ENCODE data around the gene HAUS8.
"Not testable (repeated sequence)": the region's sequence is repeated elsewhere in the genome, so short reads cannot be mapped to it uniquely, and the experiment has no call there.

HAUS8 gene

DNA sequence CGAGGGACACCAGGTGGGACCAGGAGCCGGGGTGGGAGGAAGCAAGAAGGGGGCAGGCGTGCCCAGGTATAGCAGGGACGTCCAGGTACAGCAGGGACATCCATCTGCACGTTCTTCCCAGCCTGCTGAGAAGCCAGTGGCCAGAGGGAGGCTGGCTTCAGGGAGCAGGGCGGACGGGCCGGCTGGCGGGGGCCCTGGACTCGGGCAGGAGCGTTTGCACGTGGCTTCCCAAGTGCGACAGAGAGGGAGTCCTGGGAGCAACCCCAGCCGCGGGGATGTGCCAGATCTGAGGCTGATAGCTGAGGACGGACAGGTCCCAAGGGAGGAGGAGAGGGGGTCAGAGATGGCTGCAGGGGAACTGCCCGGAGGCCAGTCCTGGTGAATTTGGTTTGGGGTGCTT is 37.0 kb upstream of the HAUS8 start:
- Histone ChIP-seq H3K9me3 (ENCODE audit: control insufficient read depth in 1 of 2, low read length in 2 of 2) (no peaks in the 10 kb centered on the region), H3K9ac (ENCODE audit: low read depth in 1 of 2, low read length in 2 of 2) (no peak overlapping the region), H3K4me1 (ENCODE audit: control insufficient read depth in 1 of 2, insufficient read depth in 2 of 2, low read length in 2 of 2) (peaks cover 14 to 40% of the 10 kb centered on the region in 2 donors), H3K4me3 (ENCODE audit: low read depth in 1 of 2, low read length in 2 of 2) (no peak overlapping the region), H3K27ac (ENCODE audit: low read depth, low read length) (no peak overlapping the region), H3K27me3 (ENCODE audit: control insufficient read depth in 1 of 2, insufficient read depth in 2 of 2, low read length in 2 of 2) (no peaks in the 10 kb centered on the region), H3K36me3 (ENCODE audit: control insufficient read depth in 1 of 2, insufficient read depth in 2 of 2, low read length in 2 of 2) (peaks cover 5 to 9% of the 10 kb centered on the region in 2 donors)

DNA sequence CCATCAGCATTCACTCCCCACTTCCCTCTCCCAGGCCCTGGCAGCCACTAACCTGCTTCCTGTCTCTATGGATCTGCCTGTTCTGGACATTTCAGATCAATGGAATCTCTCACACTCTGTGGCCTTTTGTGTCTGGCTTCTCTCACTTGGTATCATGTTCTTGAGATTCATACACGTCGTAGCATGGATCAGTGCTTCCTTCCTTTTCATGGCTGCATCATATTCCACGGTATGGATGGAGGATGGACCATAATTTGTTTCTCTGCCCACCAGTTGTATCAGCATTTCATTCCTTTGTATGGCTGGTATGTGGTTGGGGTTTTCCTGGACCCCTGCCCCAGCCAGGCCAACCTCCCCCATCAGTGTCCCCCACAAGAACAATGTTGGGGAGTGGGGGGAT is 36.5 kb upstream of the HAUS8 start:
- no peak overlapping the region for H3K4me3 ChIP-seq (ENCODE audit: low read depth in 1 of 2, low read length in 2 of 2)
- peaks cover 16 to 40% of the 10 kb centered on the region in 2 donors for H3K4me1 ChIP-seq (ENCODE audit: control insufficient read depth in 1 of 2, insufficient read depth in 2 of 2, low read length in 2 of 2)
- H3K27me3 ChIP-seq (ENCODE audit: control insufficient read depth in 1 of 2, insufficient read depth in 2 of 2, low read length in 2 of 2): no peaks in the 10 kb centered on the region

DNA sequence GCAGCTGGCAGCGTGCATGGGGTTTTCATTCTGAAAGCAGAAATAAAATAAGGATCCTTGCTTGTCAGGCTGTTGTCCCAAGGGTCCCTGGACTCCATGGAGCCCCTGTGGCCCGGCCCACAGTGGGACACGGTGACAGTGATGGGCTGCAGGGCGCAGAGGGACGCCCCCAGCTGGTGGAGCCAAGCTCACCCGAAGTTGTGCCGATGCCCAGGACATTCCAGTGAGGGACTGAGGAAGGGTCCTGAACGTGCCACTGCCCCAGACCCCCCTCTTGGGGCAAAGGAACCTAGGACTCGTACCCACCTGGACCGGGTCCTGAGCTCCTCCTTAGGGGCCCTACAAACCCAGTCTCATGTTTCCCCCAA is 35.3 kb upstream of the HAUS8 start:
- Histone ChIP-seq H3K27ac (ENCODE audit: low read depth, low read length) (peak overlapping the region; percentile 30), H3K9ac (ENCODE audit: low read depth in 1 of 2, low read length in 2 of 2) (no peak overlapping the region), H3K36me3 (ENCODE audit: control insufficient read depth in 1 of 2, insufficient read depth in 2 of 2, low read length in 2 of 2) (peaks cover 5 to 14% of the 10 kb centered on the region in 2 donors), H3K4me3 (ENCODE audit: low read depth in 1 of 2, low read length in 2 of 2) (no peak overlapping the region), H3K4me1 (ENCODE audit: control insufficient read depth in 1 of 2, insufficient read depth in 2 of 2, low read length in 2 of 2) (peaks cover 16 to 40% of the 10 kb centered on the region in 2 donors), H3K27me3 (ENCODE audit: control insufficient read depth in 1 of 2, insufficient read depth in 2 of 2, low read length in 2 of 2) (no peaks in the 10 kb centered on the region), H3K9me3 (ENCODE audit: control insufficient read depth in 1 of 2, low read length in 2 of 2) (no peaks in the 10 kb centered on the region)

More for the DNA sequence above, 36.5 kb upstream of the HAUS8 start:
- Histone ChIP-seq H3K9me3 (ENCODE audit: control insufficient read depth in 1 of 2, low read length in 2 of 2) (no peaks in the 10 kb centered on the region), H3K9ac (ENCODE audit: low read depth in 1 of 2, low read length in 2 of 2) (no peak overlapping the region), H3K27ac (ENCODE audit: low read depth, low read length) (no peak overlapping the region), H3K36me3 (ENCODE audit: control insufficient read depth in 1 of 2, insufficient read depth in 2 of 2, low read length in 2 of 2) (peaks cover 5 to 9% of the 10 kb centered on the region in 2 donors)

DNA sequence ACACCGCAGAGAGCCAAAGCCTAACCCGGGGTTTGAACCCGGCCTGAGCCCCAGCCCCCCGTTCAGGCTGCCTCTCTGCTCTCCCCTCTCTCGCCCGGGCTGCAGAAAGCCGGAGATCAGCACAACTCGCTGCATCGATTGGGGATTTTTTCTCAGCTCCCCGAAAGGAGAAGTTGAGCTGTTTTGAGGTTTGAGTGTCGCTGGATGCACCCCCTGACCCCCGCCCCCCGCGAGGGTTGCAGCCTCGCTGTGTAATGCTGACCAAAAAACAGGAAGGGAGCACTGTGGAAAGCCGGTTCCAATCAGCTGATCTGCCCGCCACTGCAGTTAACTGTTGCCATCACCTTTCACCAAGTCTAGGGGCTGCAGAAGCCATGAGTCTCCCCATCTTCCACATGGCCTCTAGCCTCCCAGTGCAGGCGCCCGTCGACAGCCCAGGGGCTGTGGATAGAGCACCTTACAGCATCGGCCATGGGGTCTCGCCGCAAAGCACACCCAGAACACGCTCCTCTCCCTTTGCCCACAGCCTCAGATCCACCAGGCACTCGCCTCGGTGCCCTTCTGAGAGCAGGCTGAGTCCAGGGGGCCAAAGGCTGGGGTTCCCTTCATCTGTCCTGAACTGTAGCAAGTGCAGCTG is 34.8 kb upstream of the HAUS8 start:
- Histone ChIP-seq H3K4me1 (ENCODE audit: control insufficient read depth in 1 of 2, insufficient read depth in 2 of 2, low read length in 2 of 2) (peaks cover 16 to 40% of the 10 kb centered on the region in 2 donors), H3K9me3 (ENCODE audit: control insufficient read depth in 1 of 2, low read length in 2 of 2) (no peaks in the 10 kb centered on the region), H3K27ac (ENCODE audit: low read depth, low read length) (peak overlapping the region; percentile 50), H3K36me3 (ENCODE audit: control insufficient read depth in 1 of 2, insufficient read depth in 2 of 2, low read length in 2 of 2) (peaks cover 5 to 17% of the 10 kb centered on the region in 2 donors), H3K4me3 (ENCODE audit: low read depth in 1 of 2, low read length in 2 of 2) (no peak overlapping the region), H3K9ac (ENCODE audit: low read depth in 1 of 2, low read length in 2 of 2) (no peak overlapping the region), H3K27me3 (ENCODE audit: control insufficient read depth in 1 of 2, insufficient read depth in 2 of 2, low read length in 2 of 2) (no peaks in the 10 kb centered on the region)

DNA sequence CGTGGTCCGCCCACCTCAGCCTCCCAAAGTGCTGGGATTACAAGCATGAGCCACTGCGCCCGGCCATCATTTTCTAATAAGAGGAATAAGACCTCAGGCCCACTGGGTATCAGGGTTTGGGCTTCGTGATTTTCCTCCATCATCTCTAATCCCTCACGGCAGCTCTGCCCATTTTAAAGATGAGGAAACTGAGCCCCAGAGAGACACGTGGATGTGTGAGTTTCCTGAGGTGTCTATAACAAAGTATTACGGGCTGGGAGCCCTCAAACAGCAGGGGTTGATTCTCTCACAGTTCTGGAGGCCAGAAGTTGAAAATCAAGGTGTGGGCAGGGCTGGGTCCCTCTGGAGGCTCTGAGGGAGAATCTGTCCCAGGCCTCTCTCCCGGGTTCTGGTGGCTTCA is 34.0 kb upstream of the HAUS8 start:
- H3K4me3 ChIP-seq (ENCODE audit: low read depth in 1 of 2, low read length in 2 of 2): no peak overlapping the region
- H3K27me3 ChIP-seq (ENCODE audit: control insufficient read depth in 1 of 2, insufficient read depth in 2 of 2, low read length in 2 of 2): no peaks in the 10 kb centered on the region
- H3K27ac ChIP-seq (ENCODE audit: low read depth, low read length): no peak overlapping the region
- no peaks in the 10 kb centered on the region for H3K9me3 ChIP-seq (ENCODE audit: control insufficient read depth in 1 of 2, low read length in 2 of 2)
- peaks cover 12 to 36% of the 10 kb centered on the region in 2 donors for H3K4me1 ChIP-seq (ENCODE audit: control insufficient read depth in 1 of 2, insufficient read depth in 2 of 2, low read length in 2 of 2)
- peaks cover 2 to 21% of the 10 kb centered on the region in 2 donors for H3K36me3 ChIP-seq (ENCODE audit: control insufficient read depth in 1 of 2, insufficient read depth in 2 of 2, low read length in 2 of 2)
- H3K9ac ChIP-seq (ENCODE audit: low read depth in 1 of 2, low read length in 2 of 2): no peak overlapping the region

DNA sequence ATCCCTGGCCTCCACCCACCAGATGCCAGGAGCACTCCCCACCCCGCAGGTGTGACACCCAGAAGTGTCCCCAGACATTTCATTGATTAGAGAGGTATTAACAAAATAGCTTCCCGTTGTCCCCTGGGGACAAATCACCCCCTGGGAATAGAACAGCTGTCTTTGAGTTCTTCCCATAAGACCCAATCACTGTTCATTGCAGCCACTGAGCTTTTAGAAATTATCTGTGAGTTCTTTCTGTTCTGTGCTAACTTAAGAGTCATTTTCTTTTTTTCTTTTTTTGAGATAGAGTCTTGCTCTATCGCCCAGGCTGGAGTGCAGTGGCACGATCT is 33.2 kb upstream of the HAUS8 start:
- Histone ChIP-seq H3K4me1 (ENCODE audit: control insufficient read depth in 1 of 2, insufficient read depth in 2 of 2, low read length in 2 of 2) (peaks cover 3 to 27% of the 10 kb centered on the region in 2 donors), H3K9ac (ENCODE audit: low read depth in 1 of 2, low read length in 2 of 2) (peak overlapping the region in 1 of 2 donors; percentile 6), H3K36me3 (ENCODE audit: control insufficient read depth in 1 of 2, insufficient read depth in 2 of 2, low read length in 2 of 2) (peaks cover 0 to 27% of the 10 kb centered on the region in 2 donors), H3K9me3 (ENCODE audit: control insufficient read depth in 1 of 2, low read length in 2 of 2) (no peaks in the 10 kb centered on the region), H3K27me3 (ENCODE audit: control insufficient read depth in 1 of 2, insufficient read depth in 2 of 2, low read length in 2 of 2) (no peaks in the 10 kb centered on the region), H3K4me3 (ENCODE audit: low read depth in 1 of 2, low read length in 2 of 2) (no peak overlapping the region), H3K27ac (ENCODE audit: low read depth, low read length) (peak overlapping the region; percentile 34)

DNA sequence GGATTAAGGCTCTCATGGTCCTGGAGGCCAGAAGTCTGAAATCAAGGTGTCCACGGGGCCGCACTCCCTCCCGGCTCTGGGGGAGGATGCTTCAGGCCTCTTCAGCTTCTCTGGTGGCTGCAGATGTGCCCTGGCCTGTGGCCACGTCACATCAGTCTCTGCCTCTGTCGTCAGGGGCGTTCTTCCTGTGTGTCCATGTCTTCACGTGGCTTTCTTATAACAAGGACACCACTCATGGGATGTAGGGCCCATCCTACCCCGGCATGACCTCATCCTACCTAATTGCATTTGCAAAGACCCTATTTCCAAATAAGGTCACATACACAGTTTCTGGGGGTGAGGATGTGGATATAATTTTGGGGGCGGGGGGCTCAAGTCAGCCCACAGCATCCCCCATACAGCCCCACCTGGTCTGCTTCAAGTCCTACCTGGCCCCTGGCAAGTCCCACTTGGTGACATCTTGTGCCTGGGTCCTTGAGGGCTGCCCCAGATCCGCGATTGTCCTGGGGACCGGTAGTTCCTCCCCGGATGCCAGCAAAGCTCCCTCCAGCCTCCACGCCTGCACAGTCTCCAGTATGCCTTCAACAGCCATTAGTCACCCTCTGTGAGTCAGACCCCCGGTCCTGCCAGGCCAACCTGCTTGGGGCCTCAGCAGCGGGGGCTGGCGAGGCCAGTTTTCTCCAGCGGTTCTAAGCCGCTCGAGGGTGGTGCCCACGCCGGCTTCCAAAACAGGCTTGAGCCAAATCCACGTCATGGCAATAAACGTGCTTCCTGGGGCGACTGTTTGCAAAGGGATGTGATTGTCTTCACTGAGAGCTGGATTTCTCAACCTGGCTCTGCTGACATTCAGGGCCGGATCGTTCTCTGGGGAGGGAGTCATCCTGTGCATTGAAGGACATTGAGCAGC is 32.5 kb upstream of the HAUS8 start:
- Histone ChIP-seq H3K27me3 (ENCODE audit: control insufficient read depth in 1 of 2, insufficient read depth in 2 of 2, low read length in 2 of 2) (no peaks in the 10 kb centered on the region), H3K4me3 (ENCODE audit: low read depth in 1 of 2, low read length in 2 of 2) (no peak overlapping the region), H3K9me3 (ENCODE audit: control insufficient read depth in 1 of 2, low read length in 2 of 2) (peaks cover 0 to 5% of the 10 kb centered on the region in 2 donors), H3K9ac (ENCODE audit: low read depth in 1 of 2, low read length in 2 of 2) (peak overlapping the region in 1 of 2 donors; percentile 6), H3K4me1 (ENCODE audit: control insufficient read depth in 1 of 2, insufficient read depth in 2 of 2, low read length in 2 of 2) (peaks cover 3 to 20% of the 10 kb centered on the region in 2 donors), H3K27ac (ENCODE audit: low read depth, low read length) (peak overlapping the region; percentile 34), H3K36me3 (ENCODE audit: control insufficient read depth in 1 of 2, insufficient read depth in 2 of 2, low read length in 2 of 2) (peaks cover 0 to 33% of the 10 kb centered on the region in 2 donors)

DNA sequence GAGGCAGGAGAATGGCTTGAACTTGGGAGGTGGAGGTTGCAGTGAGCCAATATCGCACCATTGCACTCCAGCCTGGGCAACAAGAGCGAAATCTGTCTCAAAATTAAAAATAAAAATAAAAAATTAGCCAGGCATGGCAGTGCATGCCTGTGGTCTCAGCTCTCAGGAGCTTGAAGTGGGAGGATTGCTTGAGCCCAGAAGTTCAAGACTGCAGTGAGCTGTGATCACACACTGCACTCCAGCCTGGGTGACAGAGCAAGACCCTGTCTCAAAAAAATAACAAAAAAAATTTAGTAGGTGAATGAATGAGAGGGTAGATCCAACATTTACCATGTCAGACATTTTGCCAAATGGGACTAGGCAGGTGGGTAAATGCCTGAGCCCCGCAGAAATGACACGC is 31.7 kb upstream of the HAUS8 start:
- not testable (repeated sequence) for H3K9me3 ChIP-seq (ENCODE audit: control insufficient read depth in 1 of 2, low read length in 2 of 2); H3K27ac ChIP-seq (ENCODE audit: low read depth, low read length); H3K9ac ChIP-seq (ENCODE audit: low read depth in 1 of 2, low read length in 2 of 2); H3K27me3 ChIP-seq (ENCODE audit: control insufficient read depth in 1 of 2, insufficient read depth in 2 of 2, low read length in 2 of 2); H3K4me3 ChIP-seq (ENCODE audit: low read depth in 1 of 2, low read length in 2 of 2)
- peaks cover 3 to 18% of the 10 kb centered on the region in 2 donors for H3K4me1 ChIP-seq (ENCODE audit: control insufficient read depth in 1 of 2, insufficient read depth in 2 of 2, low read length in 2 of 2)
- H3K36me3 ChIP-seq (ENCODE audit: control insufficient read depth in 1 of 2, insufficient read depth in 2 of 2, low read length in 2 of 2): peaks cover 6 to 41% of the 10 kb centered on the region in 2 donors

DNA sequence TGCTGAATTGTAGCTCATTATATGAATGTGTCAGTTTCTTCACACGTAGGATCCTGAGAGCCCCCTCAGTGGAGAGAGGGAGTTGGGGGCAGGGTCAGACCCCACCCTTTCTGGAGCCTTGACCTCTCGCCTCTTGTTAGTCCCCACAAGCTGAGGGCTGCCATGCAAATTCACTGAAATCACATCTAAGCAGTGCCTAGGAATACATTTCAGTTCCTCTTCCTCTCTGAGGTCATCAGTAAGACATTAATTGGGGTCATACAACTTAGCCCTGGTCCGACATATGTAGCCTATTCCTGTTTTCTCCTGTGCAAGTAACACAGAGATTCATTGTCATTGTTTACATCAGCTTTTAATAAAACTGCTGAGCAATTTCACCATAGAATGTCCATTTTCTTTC is 30.3 kb upstream of the HAUS8 start:
- Histone ChIP-seq H3K4me3 (ENCODE audit: low read depth in 1 of 2, low read length in 2 of 2) (no peak overlapping the region), H3K27me3 (ENCODE audit: control insufficient read depth in 1 of 2, insufficient read depth in 2 of 2, low read length in 2 of 2) (no peaks in the 10 kb centered on the region), H3K4me1 (ENCODE audit: control insufficient read depth in 1 of 2, insufficient read depth in 2 of 2, low read length in 2 of 2) (peaks cover 3 to 11% of the 10 kb centered on the region in 2 donors), H3K9ac (ENCODE audit: low read depth in 1 of 2, low read length in 2 of 2) (no peak overlapping the region), H3K27ac (ENCODE audit: low read depth, low read length) (no peak overlapping the region), H3K9me3 (ENCODE audit: control insufficient read depth in 1 of 2, low read length in 2 of 2) (peaks cover 0 to 5% of the 10 kb centered on the region in 2 donors), H3K36me3 (ENCODE audit: control insufficient read depth in 1 of 2, insufficient read depth in 2 of 2, low read length in 2 of 2) (peaks cover 14 to 44% of the 10 kb centered on the region in 2 donors)

DNA sequence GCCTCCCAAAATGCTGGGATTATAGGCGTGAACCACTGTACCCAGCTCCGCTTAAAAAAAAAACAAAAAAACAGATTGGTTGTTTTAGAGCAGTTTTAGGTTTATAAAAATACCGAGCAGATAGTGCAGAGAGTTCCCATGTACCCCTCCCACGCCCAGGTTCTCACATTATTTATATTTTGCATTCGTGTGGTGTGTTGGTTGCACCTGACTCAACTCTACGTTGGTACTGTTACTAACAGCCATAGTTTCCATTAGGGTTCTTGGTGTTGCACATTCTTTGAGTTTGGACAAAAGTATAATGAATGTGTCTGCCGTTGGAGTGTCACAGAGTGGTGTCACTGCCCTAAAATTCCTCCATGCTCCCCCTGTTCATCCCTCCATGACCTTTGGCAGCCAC is 29.4 kb upstream of the HAUS8 start:
- Histone ChIP-seq H3K9ac (ENCODE audit: low read depth in 1 of 2, low read length in 2 of 2) (no peak overlapping the region), H3K27ac (ENCODE audit: low read depth, low read length) (no peak overlapping the region), H3K9me3 (ENCODE audit: control insufficient read depth in 1 of 2, low read length in 2 of 2) (peaks cover 0 to 5% of the 10 kb centered on the region in 2 donors), H3K27me3 (ENCODE audit: control insufficient read depth in 1 of 2, insufficient read depth in 2 of 2, low read length in 2 of 2) (no peaks in the 10 kb centered on the region), H3K4me1 (ENCODE audit: control insufficient read depth in 1 of 2, insufficient read depth in 2 of 2, low read length in 2 of 2) (peaks cover 3 to 7% of the 10 kb centered on the region in 2 donors), H3K36me3 (ENCODE audit: control insufficient read depth in 1 of 2, insufficient read depth in 2 of 2, low read length in 2 of 2) (peaks cover 14 to 40% of the 10 kb centered on the region in 2 donors), H3K4me3 (ENCODE audit: low read depth in 1 of 2, low read length in 2 of 2) (no peak overlapping the region)

Measured in duodenal mucosa (tissue), 2 donors.